WTC11 (cell line): ENCODE measurements around the gene KIFC3. TPM values are rescaled to one million over a fixed set of nuclear protein-coding genes. Genes with fewer than 3 reads are reported as not detected.

Experiments used
- ATAC-seq: fragments of 200-7000 bp; cut with Tn5 transposase; 2 replicates; pipeline ENCODE4 v1.10.0; 2021; ENCODE audit warnings: mild to moderate bottlenecking, moderate library complexity
- CTCF ChIA-PET: fragments of 300-600 bp; sonication (Branson Sonifier 250); formaldehyde crosslinking; loops from one replicate; lab custom pipeline; 2021; ENCODE audit warnings: antibody characterized with exemption; lab: Charles Lee
- POLR2A ChIA-PET: fragments of 350-600 bp; sonication (Branson Sonifier 250); formaldehyde crosslinking; loops from one replicate; lab custom pipeline; 2021; ENCODE audit warnings: antibody characterized with exemption; lab: Charles Lee
- DNase-seq: peaks from one replicate; pipeline ENCODE4 v3.0.0; 2021; ENCODE audit warnings: low spot score
- H3K27ac Mint-ChIP-seq: 2 replicates; pipeline ENCODE4 v1.8.0; 2021; ENCODE audit warnings: mixed read lengths
- H3K27me3 Mint-ChIP-seq: 2 replicates; pipeline ENCODE4 v1.8.0; 2021; ENCODE audit warnings: low read depth, mild to moderate bottlenecking, moderate library complexity, mixed read lengths
- H3K36me3 Mint-ChIP-seq: 2 replicates; pipeline ENCODE4 v1.8.0; 2021; ENCODE audit warnings: mixed read lengths
- H3K4me1 Mint-ChIP-seq: 2 replicates; pipeline ENCODE4 v1.8.0; 2022; ENCODE audit warnings: mixed read lengths
- H3K4me3 Mint-ChIP-seq: 2 replicates; pipeline ENCODE4 v1.8.0; 2021; ENCODE audit warnings: mild to moderate bottlenecking, moderate library complexity, mixed read lengths
- H3K9me3 Mint-ChIP-seq: 2 replicates; pipeline ENCODE4 v1.8.0; 2021; ENCODE audit warnings: mixed read lengths
- ATF1 ChIP-seq: sonication (generic); formaldehyde crosslinking; IDR thresholded peaks from 2 replicates; pipeline ENCODE4 v1.8.1; 2023; ENCODE audit warnings: mild to moderate bottlenecking, moderate library complexity, missing genetic modification reagents
- ATF2 ChIP-seq: sonication (generic); formaldehyde crosslinking; IDR thresholded peaks from 2 replicates; pipeline ENCODE4 v1.8.1; 2022; ENCODE audit warnings: low read depth, missing genetic modification reagents, borderline replicate concordance
- CBFB ChIP-seq: sonication (generic); formaldehyde crosslinking; IDR thresholded peaks from 2 replicates; pipeline ENCODE4 v1.8.1; 2022; ENCODE audit warnings: mild to moderate bottlenecking, low read depth, missing genetic modification reagents
- ETV6 ChIP-seq: sonication (generic); formaldehyde crosslinking; IDR thresholded peaks from 2 replicates; pipeline ENCODE4 v1.8.1; 2022; ENCODE audit warnings: mild to moderate bottlenecking, missing genetic modification reagents
- FOXJ3 ChIP-seq: sonication (generic); formaldehyde crosslinking; IDR thresholded peaks from 2 replicates; pipeline ENCODE4 v1.9.0; 2021; ENCODE audit warnings: missing genetic modification reagents, mild to moderate bottlenecking, borderline replicate concordance
- FOXK1 ChIP-seq: sonication (generic); formaldehyde crosslinking; IDR thresholded peaks from 2 replicates; pipeline ENCODE4 v1.8.0; 2022; ENCODE audit warnings: mild to moderate bottlenecking, moderate library complexity, missing genetic modification reagents
- IRF1 ChIP-seq: sonication (generic); formaldehyde crosslinking; IDR thresholded peaks from 2 replicates; pipeline ENCODE4 v1.8.0; 2023; ENCODE audit warnings: missing genetic modification reagents
- KAT7 ChIP-seq: sonication (generic); formaldehyde crosslinking; IDR thresholded peaks from 2 replicates; pipeline ENCODE4 v1.8.1; 2023; ENCODE audit warnings: missing genetic modification reagents, mild to moderate bottlenecking, borderline replicate concordance
- MLX ChIP-seq: sonication (generic); formaldehyde crosslinking; IDR thresholded peaks from 2 replicates; pipeline ENCODE4 v1.8.1; 2023; ENCODE audit warnings: mild to moderate bottlenecking, missing genetic modification reagents, moderate library complexity
- SP1 ChIP-seq: sonication (generic); formaldehyde crosslinking; conservative IDR thresholded peaks from 2 replicates; pipeline ENCODE4 v1.8.1; 2022; ENCODE audit warnings: missing genetic modification reagents
- USF1 ChIP-seq: sonication (generic); formaldehyde crosslinking; IDR thresholded peaks from 2 replicates; pipeline ENCODE4 v1.8.0; 2022; ENCODE audit warnings: mild to moderate bottlenecking, missing genetic modification reagents
- ZNF121 ChIP-seq: sonication (generic); formaldehyde crosslinking; IDR thresholded peaks from 2 replicates; pipeline ENCODE4 v1.8.0; 2023; ENCODE audit warnings: missing genetic modification reagents
- ZNF138 ChIP-seq: sonication (generic); formaldehyde crosslinking; conservative IDR thresholded peaks from 2 replicates; pipeline ENCODE4 v1.8.1; 2022; ENCODE audit warnings: mild to moderate bottlenecking, moderate library complexity, missing genetic modification reagents
- ZNF232 ChIP-seq: sonication (generic); formaldehyde crosslinking; IDR thresholded peaks from 2 replicates; pipeline ENCODE4 v1.8.0; 2022; ENCODE audit warnings: mild to moderate bottlenecking, missing genetic modification reagents
- ZNF317 ChIP-seq: sonication (generic); formaldehyde crosslinking; IDR thresholded peaks from 2 replicates; pipeline ENCODE4 v1.8.1; 2023; ENCODE audit warnings: low read depth, mild to moderate bottlenecking, moderate library complexity, missing genetic modification reagents, borderline replicate concordance
- ZNF396 ChIP-seq: fragments of 250-450 bp; sonication (Bioruptor Pico); IDR thresholded peaks from 2 replicates; pipeline ENCODE4 v1.8.0; 2021; ENCODE audit warnings: mild to moderate bottlenecking, moderate library complexity, borderline replicate concordance
- total RNA-seq: library from RNA; stranded (reverse); gene quantifications from 3 replicates; pipeline ENCODE4 v1.2.3, GENCODE V29; 2021
- TF ChIP-seq, protein P1 (sequence below): sonication (generic); formaldehyde crosslinking; IDR thresholded peaks from 2 replicates; pipeline ENCODE4 v1.8.0; 2022; ENCODE audit warnings: mild to moderate bottlenecking, missing genetic modification reagents
- TF ChIP-seq, protein P2 (sequence below): sonication (generic); formaldehyde crosslinking; conservative IDR thresholded peaks from 2 replicates; pipeline ENCODE4 v1.8.1; 2023; ENCODE audit warnings: mild to moderate bottlenecking, low read depth, missing genetic modification reagents, moderate library complexity
- TF ChIP-seq, protein P3 (sequence below): sonication (generic); formaldehyde crosslinking; IDR thresholded peaks from 2 replicates; pipeline ENCODE4 v1.8.0; 2022; ENCODE audit warnings: mild to moderate bottlenecking, missing genetic modification reagents
- TF ChIP-seq, protein P4 (sequence below): fragments of 250-450 bp; sonication (Bioruptor Pico); IDR thresholded peaks from 2 replicates; pipeline ENCODE4 v1.8.0; 2021; ENCODE audit warnings: mild to moderate bottlenecking

Gene KIFC3
- total RNA-seq, 1 experiment from 2014 or later, result 11.6 TPM

DNA sequence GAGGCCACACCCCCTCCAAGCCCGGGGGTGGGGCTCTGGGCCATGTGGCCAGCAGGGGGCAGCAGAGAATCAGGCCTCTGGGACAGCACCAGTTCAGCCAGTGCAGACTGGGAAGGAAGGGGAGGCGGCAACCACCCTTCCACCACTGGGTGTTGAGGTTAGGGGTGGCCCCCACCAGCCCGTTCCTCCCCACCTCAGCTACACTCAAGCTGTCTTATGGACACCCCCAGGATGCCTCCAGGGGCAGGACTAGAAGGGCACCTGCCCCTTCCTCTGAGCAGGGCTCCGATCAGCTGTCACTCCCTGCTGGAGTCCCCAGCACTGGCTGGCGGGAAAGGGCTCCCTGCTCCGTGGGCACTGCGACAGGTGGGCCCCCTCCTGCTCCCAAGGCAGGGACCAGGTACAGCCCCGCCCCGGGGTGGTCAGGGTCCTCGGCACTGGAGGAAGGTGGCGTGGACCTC lies 44.9 kb downstream of the KIFC3 start (continued):
- TF ChIP-seq ZNF138 (CRISPR knock-in tag) (no peak), MLX (CRISPR knock-in tag) (no peak), ATF1 (CRISPR knock-in tag) (no peak), SP1 (CRISPR knock-in tag) (peak; percentile 78), IRF1 (CRISPR knock-in tag) (no peak), FOXJ3 (CRISPR knock-in tag) (no peak), ETV6 (no peak)
- TF ChIP-seq, protein P1, sequence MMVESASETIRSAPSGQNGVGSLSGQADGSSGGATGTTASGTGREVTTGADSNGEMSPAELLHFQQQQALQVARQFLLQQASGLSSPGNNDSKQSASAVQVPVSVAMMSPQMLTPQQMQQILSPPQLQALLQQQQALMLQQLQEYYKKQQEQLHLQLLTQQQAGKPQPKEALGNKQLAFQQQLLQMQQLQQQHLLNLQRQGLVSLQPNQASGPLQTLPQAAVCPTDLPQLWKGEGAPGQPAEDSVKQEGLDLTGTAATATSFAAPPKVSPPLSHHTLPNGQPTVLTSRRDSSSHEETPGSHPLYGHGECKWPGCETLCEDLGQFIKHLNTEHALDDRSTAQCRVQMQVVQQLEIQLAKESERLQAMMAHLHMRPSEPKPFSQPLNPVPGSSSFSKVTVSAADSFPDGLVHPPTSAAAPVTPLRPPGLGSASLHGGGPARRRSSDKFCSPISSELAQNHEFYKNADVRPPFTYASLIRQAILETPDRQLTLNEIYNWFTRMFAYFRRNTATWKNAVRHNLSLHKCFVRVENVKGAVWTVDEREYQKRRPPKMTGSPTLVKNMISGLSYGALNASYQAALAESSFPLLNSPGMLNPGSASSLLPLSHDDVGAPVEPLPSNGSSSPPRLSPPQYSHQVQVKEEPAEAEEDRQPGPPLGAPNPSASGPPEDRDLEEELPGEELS (CRISPR knock-in tag), result no peak
- TF ChIP-seq, protein P2, sequence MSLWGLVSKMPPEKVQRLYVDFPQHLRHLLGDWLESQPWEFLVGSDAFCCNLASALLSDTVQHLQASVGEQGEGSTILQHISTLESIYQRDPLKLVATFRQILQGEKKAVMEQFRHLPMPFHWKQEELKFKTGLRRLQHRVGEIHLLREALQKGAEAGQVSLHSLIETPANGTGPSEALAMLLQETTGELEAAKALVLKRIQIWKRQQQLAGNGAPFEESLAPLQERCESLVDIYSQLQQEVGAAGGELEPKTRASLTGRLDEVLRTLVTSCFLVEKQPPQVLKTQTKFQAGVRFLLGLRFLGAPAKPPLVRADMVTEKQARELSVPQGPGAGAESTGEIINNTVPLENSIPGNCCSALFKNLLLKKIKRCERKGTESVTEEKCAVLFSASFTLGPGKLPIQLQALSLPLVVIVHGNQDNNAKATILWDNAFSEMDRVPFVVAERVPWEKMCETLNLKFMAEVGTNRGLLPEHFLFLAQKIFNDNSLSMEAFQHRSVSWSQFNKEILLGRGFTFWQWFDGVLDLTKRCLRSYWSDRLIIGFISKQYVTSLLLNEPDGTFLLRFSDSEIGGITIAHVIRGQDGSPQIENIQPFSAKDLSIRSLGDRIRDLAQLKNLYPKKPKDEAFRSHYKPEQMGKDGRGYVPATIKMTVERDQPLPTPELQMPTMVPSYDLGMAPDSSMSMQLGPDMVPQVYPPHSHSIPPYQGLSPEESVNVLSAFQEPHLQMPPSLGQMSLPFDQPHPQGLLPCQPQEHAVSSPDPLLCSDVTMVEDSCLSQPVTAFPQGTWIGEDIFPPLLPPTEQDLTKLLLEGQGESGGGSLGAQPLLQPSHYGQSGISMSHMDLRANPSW (CRISPR knock-in tag), result no peak
- TF ChIP-seq, protein P3, sequence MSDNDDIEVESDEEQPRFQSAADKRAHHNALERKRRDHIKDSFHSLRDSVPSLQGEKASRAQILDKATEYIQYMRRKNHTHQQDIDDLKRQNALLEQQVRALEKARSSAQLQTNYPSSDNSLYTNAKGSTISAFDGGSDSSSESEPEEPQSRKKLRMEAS (CRISPR knock-in tag), result no peak

DNA sequence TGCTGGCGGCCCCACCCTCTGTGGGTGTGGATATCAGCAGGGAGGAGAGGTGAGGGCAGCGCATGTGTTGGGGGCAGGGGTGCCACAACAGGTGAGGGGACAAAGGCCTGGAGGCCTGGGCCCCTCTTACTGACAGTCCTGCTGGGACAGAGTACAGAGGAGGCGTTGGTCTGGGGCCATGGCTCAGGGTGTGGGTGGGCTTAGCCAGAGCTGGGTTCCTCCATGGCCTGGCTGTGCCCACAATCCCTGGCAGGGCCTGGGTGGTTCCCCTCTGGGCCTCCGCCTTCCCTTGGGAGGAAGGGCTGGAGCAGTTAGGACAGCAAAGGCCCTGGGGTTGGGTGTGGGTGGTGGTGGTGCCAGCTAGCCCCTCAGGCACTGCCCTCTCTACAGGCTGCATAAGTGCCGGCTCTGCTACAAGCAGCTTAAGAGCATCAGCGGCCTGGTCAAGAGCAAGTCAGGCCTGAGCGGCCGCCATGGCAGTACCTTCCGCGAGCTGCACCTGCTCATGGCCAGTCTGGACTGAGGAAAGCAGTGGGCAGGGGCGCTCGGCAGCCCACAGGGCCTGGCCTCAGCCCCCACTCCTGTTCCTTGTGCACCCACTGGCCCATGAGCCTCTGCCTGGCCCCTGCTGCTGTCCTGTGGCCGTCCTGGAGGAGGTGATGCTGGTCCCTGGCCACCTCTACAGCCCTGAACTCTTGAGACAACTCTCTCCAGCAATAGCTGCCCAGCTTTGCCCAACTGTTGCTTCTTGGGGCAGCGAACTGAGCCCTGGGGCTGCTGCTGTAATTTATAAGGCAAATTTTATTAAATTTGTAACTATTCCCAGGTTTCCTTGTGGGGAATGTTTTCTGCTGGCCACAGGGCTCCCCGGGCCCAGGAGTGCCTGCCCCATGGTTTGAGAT lies 45.6 kb downstream of the KIFC3 start:
- POLR2A ChIA-PET, result no interaction called here

GRCh38 chr16:57755726-57756423 lies 46.4 kb downstream of the KIFC3 start:
- Mint-ChIP-seq H3K27ac (no peak overlapping the region), H3K27me3 (no peaks in the 10 kb centered on the region), H3K9me3 (no peaks in the 10 kb centered on the region), H3K4me3 (no peak overlapping the region), H3K4me1 (peaks cover 12% of the 10 kb centered on the region), H3K36me3 (peaks cover 5% of the 10 kb centered on the region; the same call in 1 of the 2 replicates)
- ATAC-seq (no peak), DNase-seq (no peak)
- POLR2A ChIA-PET, result no interaction called here
- CTCF ChIA-PET, result interaction anchor here (0.7 to 2.4 kb wide), 9 partner anchors 10 to 245 kb away, joined by 3 to 11 read pairs (median 4); partner anchors contain the start of genes USB1 and ZNF319
- no peak for TF ChIP-seq ZNF317 (CRISPR knock-in tag)
- no peak for TF ChIP-seq ZNF121 (CRISPR knock-in tag)
- no peak for TF ChIP-seq USF1 (CRISPR knock-in tag)
- TF ChIP-seq CBFB (CRISPR knock-in tag), result no peak
- no peak for TF ChIP-seq ATF2 (CRISPR knock-in tag)
- TF ChIP-seq, protein P4, sequence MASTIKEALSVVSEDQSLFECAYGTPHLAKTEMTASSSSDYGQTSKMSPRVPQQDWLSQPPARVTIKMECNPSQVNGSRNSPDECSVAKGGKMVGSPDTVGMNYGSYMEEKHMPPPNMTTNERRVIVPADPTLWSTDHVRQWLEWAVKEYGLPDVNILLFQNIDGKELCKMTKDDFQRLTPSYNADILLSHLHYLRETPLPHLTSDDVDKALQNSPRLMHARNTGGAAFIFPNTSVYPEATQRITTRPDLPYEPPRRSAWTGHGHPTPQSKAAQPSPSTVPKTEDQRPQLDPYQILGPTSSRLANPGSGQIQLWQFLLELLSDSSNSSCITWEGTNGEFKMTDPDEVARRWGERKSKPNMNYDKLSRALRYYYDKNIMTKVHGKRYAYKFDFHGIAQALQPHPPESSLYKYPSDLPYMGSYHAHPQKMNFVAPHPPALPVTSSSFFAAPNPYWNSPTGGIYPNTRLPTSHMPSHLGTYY, result no peak
- TF ChIP-seq KAT7 (CRISPR knock-in tag), result no peak
- no peak for TF ChIP-seq IRF1 (CRISPR knock-in tag)
- TF ChIP-seq ZNF232 (CRISPR knock-in tag), result no peak

More for the DNA sequence above, 45.6 kb downstream of the KIFC3 start:
- TF ChIP-seq ZNF396 (CRISPR knock-in tag) (no peak), FOXK1 (no peak)
- CTCF ChIA-PET, result interaction anchor here (0.5 to 2.4 kb wide), 22 partner anchors 10 to 333 kb away, joined by 3 to 11 read pairs (median 3); partner anchors contain the start of genes USB1 and ZNF319
- no peaks in the 10 kb centered on the region for H3K27me3 Mint-ChIP-seq
- H3K9me3 Mint-ChIP-seq, result no peaks in the 10 kb centered on the region
- H3K27ac Mint-ChIP-seq, result no peak overlapping the region
- H3K4me3 Mint-ChIP-seq, result no peak overlapping the region
- H3K4me1 Mint-ChIP-seq, result peaks cover 12% of the 10 kb centered on the region
- no peak for ATAC-seq
- H3K36me3 Mint-ChIP-seq, result peaks cover 5% of the 10 kb centered on the region; the same call in 1 of the 2 replicates
- DNase-seq, result no peak
